IMR-90 (cell line): Measurements from ENCODE around the gene CLDN9. TPM values are rescaled to one million over a fixed set of nuclear protein-coding genes. Genes with fewer than 3 reads are reported as not detected.

ENCODE experiments used
- ATAC-seq: fragments of 200-7000 bp; cut with Tn5 transposase; 2 replicates; pipeline ENCODE4 v1.9.1; 2020; ENCODE audit warnings: low read depth, mild to moderate bottlenecking, moderate library complexity
- BruUV-seq: library from RNA; stranded (reverse); fragments of 400-500 nt; replicated peaks from 2 replicates; lab custom pipeline; 2021; lab: Mats Ljungman, UMichigan
- CTCF ChIA-PET: fragments of 300-600 bp; formaldehyde crosslinking; extraction: SDS; loops from one replicate; lab custom pipeline; 2021; ENCODE audit warnings: antibody characterized with exemption; lab: Yijun Ruan, JAX
- POLR2A ChIA-PET: fragments of 300-600 bp; sonication (Branson Sonifier 250); formaldehyde crosslinking; loops from one replicate; lab custom pipeline; 2022; ENCODE audit warnings: antibody characterized with exemption; ENCODE audit not compliant: unreplicated experiment; lab: Charles Lee
- DNase-seq: peaks from one replicate; pipeline ENCODE4 v3.0.0; 2013
- H2AFZ ChIP-seq: replicated peaks from 2 replicates; pipeline ENCODE3; 2013; ENCODE audit warnings: low read length, mild to moderate bottlenecking; ENCODE audit not compliant: poor library complexity
- H2AK5ac ChIP-seq: 2 replicates; pipeline ENCODE4 v1.6.1; 2013; ENCODE audit warnings: low read depth, low read length, inconsistent platforms
- H2AK9ac ChIP-seq: replicated peaks from 2 replicates; pipeline ENCODE3; 2013; ENCODE audit warnings: mild to moderate bottlenecking, low read depth, low read length, moderate library complexity; ENCODE audit not compliant: poor library complexity
- H2BK120ac ChIP-seq: 2 replicates; pipeline ENCODE4 v1.6.1; 2013; ENCODE audit warnings: low read depth, low read length, inconsistent platforms
- H2BK15ac ChIP-seq: 3 replicates; pipeline ENCODE4 v1.6.1; 2013; ENCODE audit warnings: low read depth, low read length, inconsistent platforms
- H2BK20ac ChIP-seq: 2 replicates; pipeline ENCODE4 v1.6.1; 2013; ENCODE audit warnings: low read depth, mild to moderate bottlenecking, inconsistent platforms, low read length, moderate library complexity
- H2BK5ac ChIP-seq: 2 replicates; pipeline ENCODE4 v1.6.1; 2013; ENCODE audit warnings: mild to moderate bottlenecking, low read depth, low read length, inconsistent platforms; ENCODE audit not compliant: poor library complexity, severe bottlenecking
- H3K14ac ChIP-seq: replicated peaks from 2 replicates; pipeline ENCODE4 v1.6.1; 2013; ENCODE audit warnings: low read depth, low read length, inconsistent platforms
- H3K18ac ChIP-seq: 2 replicates; pipeline ENCODE4 v1.6.1; 2013; ENCODE audit warnings: low read depth, low read length, control low read depth
- H3K23ac ChIP-seq: 2 replicates; pipeline ENCODE4 v1.6.1; 2013; ENCODE audit warnings: low read depth, low read length, inconsistent platforms
- H3K27ac ChIP-seq: 2 replicates; pipeline ENCODE4 v1.5.1; 2013; ENCODE audit warnings: mild to moderate bottlenecking, control low read depth, low read length; ENCODE audit not compliant: insufficient read depth
- H3K27me3 ChIP-seq: 2 replicates; pipeline ENCODE4 v1.6.1; 2013; ENCODE audit warnings: low read length; ENCODE audit not compliant: control insufficient read depth, insufficient read depth
- H3K36me3 ChIP-seq: 2 replicates; pipeline ENCODE4 v1.6.1; 2013; ENCODE audit warnings: low read length, mixed read lengths; ENCODE audit not compliant: control insufficient read depth, insufficient read depth
- H3K4ac ChIP-seq: 2 replicates; pipeline ENCODE4 v1.6.1; 2013; ENCODE audit warnings: low read depth, low read length, inconsistent platforms
- H3K4me1 ChIP-seq: 2 replicates; pipeline ENCODE4 v1.6.1; 2013; ENCODE audit warnings: low read length, mixed read lengths; ENCODE audit not compliant: control insufficient read depth, insufficient read depth
- H3K4me2 ChIP-seq: 2 replicates; pipeline ENCODE4 v1.6.1; 2013; ENCODE audit warnings: low read depth, mild to moderate bottlenecking, control low read depth, low read length, moderate library complexity
- H3K4me3 ChIP-seq: 2 replicates; pipeline ENCODE4 v1.5.1; 2013; ENCODE audit warnings: low read depth, mild to moderate bottlenecking, control low read depth, low read length, moderate library complexity; ENCODE audit not compliant: insufficient read depth
- H3K56ac ChIP-seq: 2 replicates; pipeline ENCODE4 v1.6.1; 2013; ENCODE audit warnings: low read length, inconsistent platforms; ENCODE audit not compliant: insufficient read depth; ENCODE audit errors: extremely low read depth
- H3K79me1 ChIP-seq, 2 experiments: 2 replicates each; pipeline ENCODE4 v1.6.1; 2013; ENCODE audit warnings: low read length in 2 of 2, inconsistent platforms in 1 of 2, low read depth in 1 of 2
- H3K9ac ChIP-seq: 2 replicates; pipeline ENCODE4 v1.6.1; 2013; ENCODE audit warnings: low read depth, low read length, control low read depth
- H3K9me1 ChIP-seq: 2 replicates; pipeline ENCODE4 v1.6.1; 2013; ENCODE audit warnings: low read length, inconsistent platforms; ENCODE audit not compliant: insufficient read depth
- H3K9me3 ChIP-seq: 2 replicates; pipeline ENCODE4 v1.6.1; 2013; ENCODE audit warnings: low read length; ENCODE audit not compliant: control insufficient read depth, insufficient read depth
- H4K20me1 ChIP-seq: 2 replicates; pipeline ENCODE4 v1.6.1; 2013; ENCODE audit warnings: low read length, inconsistent platforms; ENCODE audit not compliant: insufficient read depth
- H4K5ac ChIP-seq: 2 replicates; pipeline ENCODE4 v1.6.1; 2013; ENCODE audit warnings: mild to moderate bottlenecking, low read depth, low read length, control low read depth
- H4K8ac ChIP-seq, 2 experiments: 2 replicates each; pipeline ENCODE4 v1.6.1; 2013; ENCODE audit warnings: low read depth in 2 of 2, low read length in 2 of 2, control low read depth in 1 of 2, inconsistent platforms in 1 of 2
- H4K91ac ChIP-seq: 2 replicates; pipeline ENCODE4 v1.6.1; 2013; ENCODE audit warnings: low read depth, low read length, inconsistent platforms; ENCODE audit not compliant: insufficient read depth
- BHLHE40 ChIP-seq: fragments of 150-350 bp; IDR thresholded peaks from 2 replicates; pipeline ENCODE4 v1.6.1; 2016; ENCODE audit warnings: mild to moderate bottlenecking, low read depth, low read length
- CHD1 ChIP-seq: IDR thresholded peaks from 2 replicates; pipeline ENCODE4 v1.6.1; 2012; ENCODE audit warnings: low read depth, low read length, improper control_type of control experiment
- FOS ChIP-seq: fragments of 150-350 bp; IDR thresholded peaks from 2 replicates; pipeline ENCODE4 v1.6.1; 2016; ENCODE audit warnings: low read depth, low read length
- MAZ ChIP-seq: IDR thresholded peaks from 2 replicates; pipeline ENCODE4 v1.6.1; 2012; ENCODE audit warnings: low read depth, mild to moderate bottlenecking, low read length, improper control_type of control experiment, moderate library complexity, borderline replicate concordance
- RCOR1 ChIP-seq: IDR thresholded peaks from 2 replicates; pipeline ENCODE4 v1.6.1; 2012; ENCODE audit warnings: mild to moderate bottlenecking, low read length, improper control_type of control experiment; ENCODE audit not compliant: insufficient replicate concordance
- SMC3 ChIP-seq: fragments of 150-350 bp; IDR thresholded peaks from 2 replicates; pipeline ENCODE4 v1.6.1; 2016; ENCODE audit warnings: low read depth, mild to moderate bottlenecking, antibody characterized with exemption, low read length, moderate library complexity
- WGBS, 2 experiments: methylation state at CpG; one replicate each; pipeline versions ENCODE4 v1.1.5 to v1.1.7; 2013; ENCODE audit warnings: missing lambda C conversion rate in 2 of 2; ENCODE audit not compliant: insufficient read length in 1 of 2; ENCODE audit errors: extremely low coverage in 2 of 2; 5-methylcytosine and 5-hydroxymethylcytosine counted together
- dilution Hi-C: fragments of 300-500 bp; cut with HindIII; formaldehyde crosslinking; loops from one replicate; pipeline ENCODE4 v1.14.3; 2018; ENCODE audit warnings: low sequenced_read_pairs; ENCODE audit not compliant: unreplicated experiment
- in situ Hi-C: fragments of 300-500 bp; cut with MboI; formaldehyde crosslinking; loops from 3 replicates; pipeline ENCODE4 v1.14.3; 2019; ENCODE audit warnings: low sequenced_read_pairs, inconsistent platforms, mixed read lengths
- intact Hi-C: fragments of 100-400 bp; cut with micrococcal nuclease; formaldehyde crosslinking; loops from 2 replicates; pipeline ENCODE4 v1.10.0; 2022
- polyA plus RNA-seq, 3 experiments: library from polyadenylated mRNA; depleted of rRNA; stranded (reverse); fragments of >200 nt; gene quantifications; 2 replicates each; pipeline ENCODE4 v1.2.3, GENCODE V29; 2012; ENCODE audit warnings: low replicate concordance in 1 of 3
- total RNA-seq: library from RNA; depleted of rRNA; stranded (reverse); fragments of >200 nt; gene quantifications from 2 replicates; pipeline ENCODE4 v1.2.3, GENCODE V29; 2012
- TF ChIP-seq, protein P1 (sequence below): fragments of 150-350 bp; IDR thresholded peaks from 2 replicates; pipeline ENCODE4 v1.6.1; 2017; ENCODE audit warnings: mild to moderate bottlenecking, antibody characterized with exemption, low read length, low read depth
- TF ChIP-seq, protein P2 (sequence below): fragments of 150-350 bp; IDR thresholded peaks from 2 replicates; pipeline ENCODE4 v1.6.1; 2016; ENCODE audit warnings: low read depth, mild to moderate bottlenecking, low read length, moderate library complexity, borderline replicate concordance

The CLDN9 gene
- total and polyA plus RNA-seq, 2 of the 4 experiments (the other 2 are of a cell fraction) = 0.05 TPM; not detected in 1

DNA sequence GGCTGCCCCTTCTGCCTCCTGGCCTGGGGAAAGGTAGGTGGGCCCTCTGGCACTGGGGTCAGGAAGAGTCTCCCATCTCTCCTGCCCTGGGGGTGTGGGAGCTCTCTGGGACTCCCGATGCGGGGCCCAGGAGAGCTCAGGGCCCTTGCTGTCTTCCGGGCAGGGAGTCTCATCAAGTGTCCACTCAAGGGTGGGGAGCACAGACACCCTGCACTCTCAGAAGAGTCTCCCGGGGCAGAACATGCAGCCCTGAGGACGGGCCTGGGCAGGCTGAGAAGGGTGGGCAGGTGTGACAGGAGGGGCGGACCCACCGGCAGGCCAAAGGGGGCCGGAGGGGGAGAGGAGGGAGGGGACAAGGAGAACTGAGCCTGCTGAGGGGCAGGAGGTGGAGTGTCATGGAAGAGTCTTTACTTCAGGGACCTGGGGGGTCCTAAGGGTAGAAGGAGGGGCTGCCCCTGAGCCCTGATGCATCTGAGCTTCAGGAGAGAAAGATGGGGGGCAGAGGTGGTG lies 24.1 kb upstream of the CLDN9 start:
- Histone ChIP-seq H3K27me3 (peaks cover 25% of the 10 kb centered on the region), H2BK5ac (no peak overlapping the region), H4K8ac (no peak overlapping the region), H2AK9ac (no peak overlapping the region), H2AFZ (no peak overlapping the region), H3K56ac (no peak overlapping the region), H2BK120ac (no peak overlapping the region), H2BK15ac (no peak overlapping the region), H3K9ac (no peak overlapping the region), H3K4me1 (peaks cover 2% of the 10 kb centered on the region; the same call in 1 of the 2 replicates), H2BK20ac (no peak overlapping the region), H4K20me1 (no peaks in the 10 kb centered on the region), H3K9me3 (no peaks in the 10 kb centered on the region), H3K27ac (no peak overlapping the region), H3K4ac (no peak overlapping the region), H3K9me1 (no peaks in the 10 kb centered on the region), H3K18ac (no peak overlapping the region), H3K4me3 (no peak overlapping the region), H2AK5ac (no peak overlapping the region), H4K5ac (no peak overlapping the region), H3K79me1 (no peaks in the 10 kb centered on the region), H3K23ac (no peak overlapping the region), H3K36me3 (no peaks in the 10 kb centered on the region), H3K4me2 (no peak overlapping the region), H3K14ac (no peak overlapping the region), H4K91ac (no peak overlapping the region)
- 28% methylated on average over 3 of the region's 8 CpGs; no CpG with 5 or more reads in 1 of the 2 experiments for WGBS, 2 experiments
- ChIA-PET CTCF (no interaction called here), POLR2A (no interaction called here)
- DNase-seq (no peak), ATAC-seq (no peak)
- no TSS peak for BruUV-seq
- TF ChIP-seq, protein P1, sequence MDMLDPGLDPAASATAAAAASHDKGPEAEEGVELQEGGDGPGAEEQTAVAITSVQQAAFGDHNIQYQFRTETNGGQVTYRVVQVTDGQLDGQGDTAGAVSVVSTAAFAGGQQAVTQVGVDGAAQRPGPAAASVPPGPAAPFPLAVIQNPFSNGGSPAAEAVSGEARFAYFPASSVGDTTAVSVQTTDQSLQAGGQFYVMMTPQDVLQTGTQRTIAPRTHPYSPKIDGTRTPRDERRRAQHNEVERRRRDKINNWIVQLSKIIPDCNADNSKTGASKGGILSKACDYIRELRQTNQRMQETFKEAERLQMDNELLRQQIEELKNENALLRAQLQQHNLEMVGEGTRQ = no peak
- TF ChIP-seq CHD1 (no peak), RCOR1 (no peak), BHLHE40 (no peak), MAZ (no peak), SMC3 (no peak), FOS (no peak)
- TF ChIP-seq, protein P2, sequence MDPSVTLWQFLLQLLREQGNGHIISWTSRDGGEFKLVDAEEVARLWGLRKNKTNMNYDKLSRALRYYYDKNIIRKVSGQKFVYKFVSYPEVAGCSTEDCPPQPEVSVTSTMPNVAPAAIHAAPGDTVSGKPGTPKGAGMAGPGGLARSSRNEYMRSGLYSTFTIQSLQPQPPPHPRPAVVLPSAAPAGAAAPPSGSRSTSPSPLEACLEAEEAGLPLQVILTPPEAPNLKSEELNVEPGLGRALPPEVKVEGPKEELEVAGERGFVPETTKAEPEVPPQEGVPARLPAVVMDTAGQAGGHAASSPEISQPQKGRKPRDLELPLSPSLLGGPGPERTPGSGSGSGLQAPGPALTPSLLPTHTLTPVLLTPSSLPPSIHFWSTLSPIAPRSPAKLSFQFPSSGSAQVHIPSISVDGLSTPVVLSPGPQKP = no peak
- in situ Hi-C loops = no loop called here
- intact Hi-C loops = no loop called here
- dilution Hi-C loops = no loop called here
